Neuronal stem cell (in vitro differentiated cells): ENCODE data around the gene TMEM114.

ENCODE experiments used
- DNase-seq: peaks from one replicate; pipeline ENCODE4 v3.0.0-alpha.2; 2013; ENCODE audit warnings: low spot score
- H2AFZ ChIP-seq: one replicate; pipeline ENCODE4 v1.6.1; 2013; ENCODE audit warnings: mild to moderate bottlenecking, low read length, inconsistent platforms
- H2AK5ac ChIP-seq: 2 replicates; pipeline ENCODE4 v1.6.1; 2013; ENCODE audit warnings: low read depth, mild to moderate bottlenecking, inconsistent platforms, low read length, moderate library complexity, mixed read lengths
- H2BK120ac ChIP-seq: 2 replicates; pipeline ENCODE4 v1.6.1; 2013; ENCODE audit warnings: low read depth, mild to moderate bottlenecking, inconsistent platforms, low read length, moderate library complexity, mixed read lengths
- H2BK12ac ChIP-seq: one replicate; pipeline ENCODE4 v1.6.1; 2013; ENCODE audit warnings: low read length, inconsistent platforms
- H2BK15ac ChIP-seq: 2 replicates; pipeline ENCODE4 v1.6.1; 2013; ENCODE audit warnings: mild to moderate bottlenecking, low read length, inconsistent platforms, mixed read lengths
- H2BK5ac ChIP-seq: one replicate; pipeline ENCODE4 v1.6.1; 2013; ENCODE audit warnings: inconsistent platforms, mild to moderate bottlenecking, low read length, moderate library complexity
- H3K14ac ChIP-seq: one replicate; pipeline ENCODE4 v1.6.1; 2013; ENCODE audit warnings: low read length, inconsistent platforms
- H3K18ac ChIP-seq: 2 replicates; pipeline ENCODE4 v1.6.1; 2013; ENCODE audit warnings: low read length, inconsistent platforms
- H3K23ac ChIP-seq: 2 replicates; pipeline ENCODE4 v1.6.1; 2013; ENCODE audit warnings: low read depth, mild to moderate bottlenecking, mixed read lengths, low read length, inconsistent platforms; ENCODE audit not compliant: poor library complexity
- H3K27ac ChIP-seq: replicated peaks from 3 replicates; pipeline ENCODE4 v1.5.1; 2013; ENCODE audit warnings: low read length, inconsistent platforms
- H3K27me3 ChIP-seq, 3 experiments: 2 replicates each; pipeline ENCODE4 v1.6.1; 2013; ENCODE audit warnings: low read length in 3 of 3, mild to moderate bottlenecking in 2 of 3, inconsistent platforms in 1 of 3, low read depth in 1 of 3, mixed read lengths in 1 of 3, moderate library complexity in 1 of 3; ENCODE audit not compliant: control insufficient read depth in 3 of 3, insufficient read depth in 3 of 3
- H3K36me3 ChIP-seq, 2 donors: replicated peaks in 1 of 2; 2 replicates each; pipeline ENCODE4 v1.6.1; 2013; ENCODE audit warnings: low read length in 2 of 2; ENCODE audit not compliant: control insufficient read depth in 2 of 2, insufficient read depth in 2 of 2
- H3K4ac ChIP-seq: 2 replicates; pipeline ENCODE4 v1.6.1; 2013; ENCODE audit warnings: inconsistent platforms, mild to moderate bottlenecking, low read length, moderate library complexity
- H3K4me1 ChIP-seq, 2 donors: 1 replicate in 1 of 2; 2 replicates in 1 of 2; pipeline ENCODE4 v1.6.1; 2013; ENCODE audit warnings: low read length in 2 of 2, low read depth in 1 of 2; ENCODE audit not compliant: control insufficient read depth in 2 of 2, insufficient read depth in 1 of 2
- H3K4me2 ChIP-seq: one replicate; pipeline ENCODE4 v1.6.1; 2013; ENCODE audit warnings: mild to moderate bottlenecking, low read length, inconsistent platforms; ENCODE audit not compliant: insufficient read depth, poor library complexity, severe bottlenecking
- H3K4me3 ChIP-seq, 2 donors: 2 replicates each; pipeline ENCODE4 v1.5.1; 2013; ENCODE audit warnings: low read length in 2 of 2, mild to moderate bottlenecking in 2 of 2, inconsistent platforms in 1 of 2, moderate library complexity in 1 of 2
- H3K79me1 ChIP-seq: one replicate; pipeline ENCODE4 v1.6.1; 2013; ENCODE audit warnings: low read depth, mild to moderate bottlenecking, inconsistent platforms, low read length, moderate library complexity
- H3K9ac ChIP-seq: one replicate; pipeline ENCODE4 v1.6.1; 2013; ENCODE audit warnings: mild to moderate bottlenecking, low read depth, low read length, inconsistent platforms; ENCODE audit not compliant: poor library complexity
- H3K9me3 ChIP-seq, 2 donors: replicated peaks in 1 of 2; 2 replicates each; pipeline versions ENCODE3 to v1.6.1; 2013; ENCODE audit warnings: low read length in 2 of 2, mild to moderate bottlenecking in 2 of 2, inconsistent platforms in 1 of 2, low read depth in 1 of 2, mixed read lengths in 1 of 2, moderate library complexity in 1 of 2; ENCODE audit not compliant: control insufficient read depth in 2 of 2, insufficient read depth in 1 of 2
- H4K8ac ChIP-seq: one replicate; pipeline ENCODE4 v1.6.1; 2013; ENCODE audit warnings: low read depth, mild to moderate bottlenecking, inconsistent platforms, low read length, moderate library complexity
- H4K91ac ChIP-seq: one replicate; pipeline ENCODE4 v1.6.1; 2013; ENCODE audit warnings: low read length, low read depth, mild to moderate bottlenecking, inconsistent platforms; ENCODE audit not compliant: poor library complexity
- WGBS, 2 donors: extraction: QIAGEN DNeasy Blood & Tissue Kit; methylation state at CpG; one replicate each; pipeline ENCODE4 v1.1.7; 2013; ENCODE audit warnings: missing lambda C conversion rate in 2 of 2, mixed read lengths in 1 of 2; ENCODE audit not compliant: insufficient read length in 2 of 2, insufficient replicate concordance in 1 of 2; ENCODE audit errors: extremely low coverage in 2 of 2; 5-methylcytosine and 5-hydroxymethylcytosine counted together

The TMEM114 gene

GRCh38 chr16:8537691-8538342, 52.5 kb downstream of the TMEM114 start:
- Histone ChIP-seq H3K4me3 (no peak overlapping the region), H3K18ac (no peak overlapping the region), H2BK12ac (no peak overlapping the region), H3K9ac (no peak overlapping the region), H2BK120ac (no peak overlapping the region), H3K14ac (no peak overlapping the region), H3K9me3 (peaks cover 0 to 2% of the 10 kb centered on the region in 2 donors), H3K23ac (no peak overlapping the region), H2AK5ac (no peak overlapping the region), H3K27ac (no peak overlapping the region), H4K8ac (no peak overlapping the region), H2BK15ac (no peak overlapping the region), H3K4me1 (no peaks in the 10 kb centered on the region), H3K36me3 (no peaks in the 10 kb centered on the region), H2AFZ (no peak overlapping the region), H3K4ac (no peak overlapping the region), H3K79me1 (no peaks in the 10 kb centered on the region), H2BK5ac (no peak overlapping the region), H4K91ac (no peak overlapping the region), H3K4me2 (no peak overlapping the region), H3K27me3 (peaks cover 0 to 6% (median 0%) of the 10 kb centered on the region in 3 experiments)
- no CpG with 5 or more reads among the region's 6 CpGs for WGBS, 2 donors
- DNase-seq: no peak

DNA sequence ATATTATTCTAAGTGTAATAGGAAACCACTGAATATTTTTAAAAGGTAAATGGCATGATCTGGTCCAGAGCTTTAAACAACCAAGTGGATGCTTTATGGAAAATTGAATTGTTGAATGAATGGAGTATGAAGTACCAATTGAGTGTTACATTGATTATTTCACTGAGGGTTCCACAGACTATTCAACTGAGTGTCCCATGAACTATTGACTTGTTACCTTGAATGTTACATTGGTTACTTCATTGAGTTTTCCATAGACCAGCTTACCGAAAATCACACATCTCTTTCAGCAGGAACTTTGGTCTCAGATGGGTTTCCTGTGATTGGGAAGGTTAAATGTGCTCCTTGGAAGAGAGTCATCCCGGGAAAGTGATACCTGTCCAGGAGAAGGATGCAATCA, 56.8 kb downstream of the TMEM114 start:
- Histone ChIP-seq H2BK12ac (no peak overlapping the region), H3K4me2 (no peak overlapping the region), H4K8ac (no peak overlapping the region), H3K27ac (no peak overlapping the region), H3K14ac (no peak overlapping the region), H2BK15ac (no peak overlapping the region), H3K23ac (no peak overlapping the region), H3K4ac (no peak overlapping the region), H4K91ac (no peak overlapping the region), H2BK120ac (no peak overlapping the region), H3K18ac (no peak overlapping the region), H3K9ac (no peak overlapping the region), H2AFZ (no peak overlapping the region), H2BK5ac (no peak overlapping the region), H3K9me3 (peaks cover 0 to 2% of the 10 kb centered on the region in 2 donors), H2AK5ac (no peak overlapping the region), H3K36me3 (no peaks in the 10 kb centered on the region), H3K4me1 (no peaks in the 10 kb centered on the region), H3K27me3 (peaks cover 0 to 5% (median 0%) of the 10 kb centered on the region in 3 experiments), H3K79me1 (no peaks in the 10 kb centered on the region), H3K4me3 (no peak overlapping the region)
- no CpG with 5 or more reads among the region's 2 CpGs for WGBS, 2 donors
- DNase-seq: no peak

- H3K4me3 ChIP-seq: no peak overlapping the region
- H3K23ac ChIP-seq: no peak overlapping the region
- no peak overlapping the region for H3K9ac ChIP-seq
- peaks cover 0 to 2% of the 10 kb centered on the region in 2 donors for H3K9me3 ChIP-seq
- H3K4me1 ChIP-seq: peaks cover 0 to 3% of the 10 kb centered on the region in 2 donors
- H3K79me1 ChIP-seq: no peaks in the 10 kb centered on the region
- no peak for DNase-seq
- WGBS, 2 donors: no CpG with 5 or more reads among the region's 5 CpGs
- H3K4me2 ChIP-seq: no peak overlapping the region
- H3K18ac ChIP-seq: no peak overlapping the region
- H2BK5ac ChIP-seq: no peak overlapping the region
- H2BK12ac ChIP-seq: no peak overlapping the region
- H3K14ac ChIP-seq: no peak overlapping the region
- no peak overlapping the region for H3K27ac ChIP-seq
- no peak overlapping the region for H4K8ac ChIP-seq
- H2AFZ ChIP-seq: no peak overlapping the region
- no peak overlapping the region for H4K91ac ChIP-seq
- H2AK5ac ChIP-seq: no peak overlapping the region
- no peak overlapping the region for H3K4ac ChIP-seq
- H2BK120ac ChIP-seq: no peak overlapping the region
- no peaks in the 10 kb centered on the region for H3K36me3 ChIP-seq
- H3K27me3 ChIP-seq: peaks cover 0 to 7% (median 0%) of the 10 kb centered on the region in 3 experiments
- no peak overlapping the region for H2BK15ac ChIP-seq
Measured at GRCh38 chr16:8530752-8531384, 59.4 kb downstream of the TMEM114 start.

DNA sequence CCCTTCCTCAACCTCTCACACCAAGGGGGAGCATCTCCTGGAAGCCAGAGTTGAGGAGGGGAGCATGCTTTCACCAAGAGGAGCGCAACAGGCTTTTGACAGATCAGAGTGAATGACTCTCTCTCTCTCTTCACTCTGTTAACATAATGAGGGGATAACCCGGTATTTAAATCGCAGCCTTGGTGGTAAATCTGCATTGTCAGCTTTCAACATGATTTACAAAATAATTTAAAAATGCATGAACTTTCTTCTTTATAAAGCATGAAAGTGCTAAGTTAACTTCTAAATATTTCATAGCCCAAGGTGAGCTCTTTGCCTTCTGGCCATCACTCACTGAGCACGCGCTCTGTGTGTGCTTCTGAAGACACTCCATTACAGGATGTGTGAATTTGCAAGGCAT, 61.8 kb downstream of the TMEM114 start:
- H2BK120ac ChIP-seq: no peak overlapping the region
- no peak overlapping the region for H3K18ac ChIP-seq
- DNase-seq: no peak
- WGBS, 2 donors: no CpG with 5 or more reads among the region's 5 CpGs
- H2BK5ac ChIP-seq: no peak overlapping the region
- H3K4me1 ChIP-seq: peaks cover 0 to 3% of the 10 kb centered on the region in 2 donors
- H2AFZ ChIP-seq: no peak overlapping the region
- no peak overlapping the region for H3K9ac ChIP-seq
- no peak overlapping the region for H3K4me2 ChIP-seq
- H3K27ac ChIP-seq: no peak overlapping the region
- no peak overlapping the region for H2BK12ac ChIP-seq
- no peak overlapping the region for H2BK15ac ChIP-seq
- H3K27me3 ChIP-seq: peaks cover 0 to 12% (median 0%) of the 10 kb centered on the region in 3 experiments
- no peak overlapping the region for H3K4ac ChIP-seq
- no peak overlapping the region for H3K14ac ChIP-seq
- no peaks in the 10 kb centered on the region for H3K36me3 ChIP-seq
- H3K23ac ChIP-seq: no peak overlapping the region
- no peaks in the 10 kb centered on the region for H3K9me3 ChIP-seq
- no peak overlapping the region for H2AK5ac ChIP-seq
- no peak overlapping the region for H4K8ac ChIP-seq
- no peak overlapping the region for H4K91ac ChIP-seq
- H3K79me1 ChIP-seq: no peaks in the 10 kb centered on the region
- no peak overlapping the region for H3K4me3 ChIP-seq
